K562 (cell line): ENCODE results near the gene WASF2. TPM values are rescaled to one million over a fixed set of nuclear protein-coding genes. Genes with fewer than 3 reads are reported as not detected.

Experiments used
- ATAC-seq: fragments of 200-7000 bp; cut with Tn5 transposase; 3 replicates; pipeline ENCODE4 v1.9.1; 2020; ENCODE audit warnings: moderate library complexity
- BruUV-seq: library from RNA; stranded (reverse); fragments of 400-500 nt; replicated peaks from 2 replicates; lab custom pipeline; 2021; lab: Mats Ljungman, UMichigan
- CTCF ChIA-PET: fragments of 300-600 bp; formaldehyde crosslinking; extraction: SDS; loops from one replicate; lab custom pipeline; 2021; ENCODE audit warnings: low intra/inter-chr PET ratio; lab: Yijun Ruan, JAX
- POLR2A ChIA-PET: fragments of 300-600, 350-650 bp; sonication (Branson Sonifier 250); formaldehyde crosslinking; extraction: SDS; loops from one replicate; lab custom pipeline; 2021; ENCODE audit warnings: antibody characterized with exemption, inconsistent platforms; lab: Yijun Ruan, JAX
- DNase-seq, 4 experiments: peaks; one replicate each; pipeline versions ENCODE4 v3.0.0 to v3.0.0-alpha.2; 2011 to 2018; ENCODE audit warnings: low spot score in 3 of 4, mixed read lengths in 3 of 4; ENCODE audit errors: extremely low read depth in 1 of 4
- FAIRE-seq: peaks from 2 replicates; lab custom pipeline; 2011; peaks lifted over from hg19 to GRCh38; lab: Jason Lieb, UNC
- H2AFZ ChIP-seq: 2 replicates; pipeline ENCODE4 v1.6.0; 2011; ENCODE audit warnings: low read depth, low read length, control low read depth, inconsistent platforms
- H3K27ac ChIP-seq: fragments of 200-600 bp; 3 replicates; pipeline ENCODE4 v1.8.0; 2011; ENCODE audit warnings: low read depth, mild to moderate bottlenecking, control low read depth, inconsistent platforms, low read length, moderate library complexity, mixed read lengths; ENCODE audit errors: extremely low read depth
- H3K27me3 ChIP-seq, 2 experiments: fragments of 300-600 bp in 1 of 2; 2 replicates in 1 of 2; 3 replicates in 1 of 2; pipeline versions ENCODE4 v1.6.0 to v1.8.0; 2011; ENCODE audit warnings: inconsistent platforms in 2 of 2, low read length in 2 of 2, mild to moderate bottlenecking in 1 of 2, mixed read lengths in 1 of 2, moderate library complexity in 1 of 2; ENCODE audit not compliant: control insufficient read depth in 2 of 2, insufficient read depth in 2 of 2
- H3K36me3 ChIP-seq: fragments of 300-600 bp; 3 replicates; pipeline ENCODE4 v1.8.0; 2011; ENCODE audit warnings: mild to moderate bottlenecking, low read length, inconsistent platforms; ENCODE audit not compliant: control insufficient read depth, insufficient read depth
- H3K4me1 ChIP-seq, 2 experiments: fragments of 200-600 bp in 1 of 2; replicated peaks in 1 of 2; 2 replicates in 1 of 2; 3 replicates in 1 of 2; pipeline versions ENCODE4 v1.5.1 to v1.8.0; 2011; ENCODE audit warnings: inconsistent platforms in 2 of 2, low read length in 2 of 2, mild to moderate bottlenecking in 1 of 2, mixed read lengths in 1 of 2, moderate library complexity in 1 of 2; ENCODE audit not compliant: control insufficient read depth in 2 of 2, insufficient read depth in 2 of 2
- H3K4me2 ChIP-seq: 2 replicates; pipeline ENCODE4 v1.6.1; 2011; ENCODE audit warnings: low read length, control low read depth, inconsistent platforms, mixed read lengths; ENCODE audit not compliant: insufficient read depth
- H3K4me3 ChIP-seq: fragments of 200-600 bp; sonication (generic), shearing (Covaris generic); 2 replicates; pipeline ENCODE4 v1.5.1; 2016; ENCODE audit warnings: control low read depth, inconsistent platforms
- H3K79me2 ChIP-seq: fragments of 200-600 bp; 3 replicates; pipeline ENCODE4 v1.8.0; 2011; ENCODE audit warnings: low read length, inconsistent platforms; ENCODE audit not compliant: control insufficient read depth, insufficient read depth
- H3K9ac ChIP-seq, 2 experiments: 2 replicates each; pipeline versions ENCODE4 v1.6.0 to v1.6.1; 2011; ENCODE audit warnings: low read depth in 2 of 2, low read length in 2 of 2, control low read depth in 1 of 2, inconsistent platforms in 1 of 2, mild to moderate bottlenecking in 1 of 2, mixed read lengths in 1 of 2; ENCODE audit not compliant: insufficient read depth in 1 of 2
- H3K9me1 ChIP-seq: one replicate; pipeline ENCODE4 v1.6.0; 2011; ENCODE audit warnings: inconsistent platforms, mild to moderate bottlenecking, low read length, moderate library complexity; ENCODE audit not compliant: control insufficient read depth, insufficient read depth
- H3K9me3 ChIP-seq: replicated peaks from 2 replicates; pipeline ENCODE4 v1.5.1; 2011; ENCODE audit warnings: low read depth, low read length, inconsistent platforms; ENCODE audit not compliant: control insufficient read depth, insufficient read depth
- H4K20me1 ChIP-seq: replicated peaks from 2 replicates; pipeline ENCODE4 v1.6.1; 2011; ENCODE audit warnings: low read length, inconsistent platforms, mixed read lengths; ENCODE audit not compliant: control insufficient read depth, insufficient read depth
- CHD4 ChIP-seq: fragments of 200-600 bp; sonication (generic); IDR thresholded peaks from 3 replicates; pipeline ENCODE4 v1.6.1; 2012; ENCODE audit warnings: low read depth, mild to moderate bottlenecking, mixed read lengths, low read length, inconsistent platforms; ENCODE audit not compliant: insufficient read depth, insufficient replicate concordance, poor library complexity, severe bottlenecking
- POLR3A ChIP-seq: IDR thresholded peaks from 2 replicates; pipeline ENCODE4 v1.6.1; 2011; ENCODE audit warnings: borderline replicate concordance, mild to moderate bottlenecking, moderate library complexity; ENCODE audit not compliant: insufficient read length, insufficient read depth; ENCODE audit errors: extremely low read depth
- SMARCC2 ChIP-seq: fragments of 450-650 bp; IDR thresholded peaks from 2 replicates; pipeline ENCODE4 v1.6.1; 2017; ENCODE audit warnings: antibody characterized with exemption, moderate library complexity, mild to moderate bottlenecking, low read depth
- THRB ChIP-seq: fragments of 450-650 bp; formaldehyde crosslinking; conservative IDR thresholded peaks from 2 replicates; pipeline ENCODE4 v1.4.0; 2022; ENCODE audit warnings: mild to moderate bottlenecking, missing genetic modification characterization
- ZKSCAN1 ChIP-seq: fragments of 150-350 bp; IDR thresholded peaks from 2 replicates; pipeline ENCODE4 v1.6.1; 2016; ENCODE audit warnings: low read depth, low read length
- ZNF175 ChIP-seq: fragments of 200-800 bp; sonication (Bioruptor generic); IDR thresholded peaks from 2 replicates; pipeline ENCODE4 v1.6.1; 2016; ENCODE audit warnings: low read depth, mild to moderate bottlenecking, missing genetic modification characterization, missing compliant biosample characterization
- WGBS: fragments of 100-300 bp; shearing (Covaris generic); methylation state at CpG from one replicate; pipeline ENCODE4 v1.1.6; 2016; ENCODE audit warnings: low coverage, mixed read lengths; ENCODE audit not compliant: insufficient coverage; ENCODE audit errors: missing lambda C conversion rate; 5-methylcytosine and 5-hydroxymethylcytosine counted together
- in situ Hi-C: fragments of 300-500 bp; cut with MboI; formaldehyde crosslinking; loops from 4 replicates; pipeline ENCODE4 v1.15.0; 2018; ENCODE audit warnings: inconsistent platforms, mixed read lengths
- intact Hi-C: fragments of 100-400 bp; cut with micrococcal nuclease; formaldehyde crosslinking; loops from 2 replicates; pipeline ENCODE4 v1.14.2; 2022
- polyA plus RNA-seq, 8 experiments: library from polyadenylated mRNA; depleted of rRNA in 4 of 8; stranded (reverse) in 5 of 8; unstranded in 3 of 8; fragments of >200 nt; fragmentation: Nextera tagmentation in 2 of 8; fragmentation: Illumina TruSeq in 1 of 8; extraction: Ambion mirVana in 2 of 8; extraction: Trizol in 1 of 8; gene quantifications; 2 replicates each; pipeline versions ENCODE4 v1.2.1 to v1.2.3, GENCODE V29; 2011 to 2014; ENCODE audit warnings: inconsistent platforms in 1 of 8, missing spikeins in 1 of 8
- total RNA-seq, 7 experiments: library from RNA; depleted of rRNA in 6 of 7; stranded (reverse); fragments of >200 nt in 6 of 7; fragmentation: Illumina TruSeq in 2 of 7; extraction: Trizol in 2 of 7; gene quantifications; 2 replicates each; pipeline versions ENCODE4 v1.2.1 to v1.2.3, GENCODE V29; 2011 to 2021; ENCODE audit warnings: low replicate concordance in 1 of 7
- TF ChIP-seq, protein P1 (sequence below): fragments of 250-450 bp; sonication (Bioruptor Pico); IDR thresholded peaks from 2 replicates; pipeline ENCODE4 v1.9.0; 2021; ENCODE audit warnings: mild to moderate bottlenecking
- TF ChIP-seq, protein P2 (sequence below): sonication (generic); formaldehyde crosslinking; IDR thresholded peaks from 2 replicates; pipeline ENCODE4 v1.8.0; 2022; ENCODE audit warnings: mild to moderate bottlenecking, missing genetic modification reagents
- TF ChIP-seq, protein P3 (sequence below): sonication (generic); formaldehyde crosslinking; IDR thresholded peaks from 2 replicates; pipeline ENCODE4 v1.8.0; 2022; ENCODE audit warnings: missing genetic modification reagents, mild to moderate bottlenecking, moderate library complexity, borderline replicate concordance

WASF2 gene
- total and polyA plus RNA-seq, 9 of the 15 experiments (the other 6 are each of a cell fraction or from before 2014, with no cell fraction given), result 8.2 to 163 (median 31.2) TPM

GRCh38 chr1:27518808-27519207 is 28.8 kb upstream of the WASF2 start (continued):
- TF ChIP-seq ZNF175 (CRISPR knock-in tag), result no peak

DNA sequence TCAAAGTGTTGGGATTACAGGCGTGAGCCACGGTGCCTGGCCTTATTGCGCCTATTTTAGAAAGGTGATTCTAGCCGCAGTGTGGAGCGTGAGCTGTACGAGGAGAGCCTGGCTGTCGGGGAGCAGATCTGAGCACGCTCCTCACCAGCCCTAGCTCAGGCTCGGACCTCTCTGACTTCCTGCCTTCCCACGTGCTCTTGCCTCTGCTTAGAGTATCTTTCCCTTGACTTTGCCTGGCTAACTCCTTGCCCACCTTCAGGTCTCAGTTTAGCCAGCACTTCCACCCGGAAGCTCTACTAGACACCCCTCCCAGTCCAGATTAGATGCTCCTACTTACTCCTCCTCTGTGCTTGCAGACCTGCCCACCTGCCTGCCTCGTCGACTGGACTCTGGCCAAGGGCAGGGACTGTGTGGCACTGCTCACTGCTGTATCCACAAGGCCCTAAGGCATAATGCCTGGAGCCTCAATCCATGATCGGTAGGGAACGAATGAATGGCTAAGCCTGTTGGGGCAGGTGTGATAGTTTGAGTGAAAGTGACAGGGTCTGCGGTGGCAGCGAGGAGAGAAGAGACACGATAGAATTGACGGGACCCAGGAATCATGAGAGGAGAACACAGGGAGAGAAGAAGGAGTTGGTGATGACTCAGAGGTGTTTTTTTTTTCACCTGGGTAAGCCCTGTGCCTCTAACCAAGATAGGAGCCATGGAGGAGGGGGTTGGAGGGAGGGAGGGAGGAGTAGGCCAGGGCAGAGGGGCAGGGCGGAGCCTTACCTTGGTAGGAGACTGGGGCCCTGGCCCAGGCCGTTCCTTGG is 28.1 kb upstream of the WASF2 start:
- peaks cover 39 to 58% of the 10 kb centered on the region in 2 experiments for H3K4me1 ChIP-seq
- BruUV-seq, result no TSS peak
- peak; percentile 54 for ATAC-seq
- no peak for TF ChIP-seq SMARCC2
- TF ChIP-seq ZKSCAN1, result no peak
- no peak for TF ChIP-seq THRB
- TF ChIP-seq, protein P1, sequence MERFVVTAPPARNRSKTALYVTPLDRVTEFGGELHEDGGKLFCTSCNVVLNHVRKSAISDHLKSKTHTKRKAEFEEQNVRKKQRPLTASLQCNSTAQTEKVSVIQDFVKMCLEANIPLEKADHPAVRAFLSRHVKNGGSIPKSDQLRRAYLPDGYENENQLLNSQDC (CRISPR knock-in tag), result no peak
- TF ChIP-seq, protein P2, sequence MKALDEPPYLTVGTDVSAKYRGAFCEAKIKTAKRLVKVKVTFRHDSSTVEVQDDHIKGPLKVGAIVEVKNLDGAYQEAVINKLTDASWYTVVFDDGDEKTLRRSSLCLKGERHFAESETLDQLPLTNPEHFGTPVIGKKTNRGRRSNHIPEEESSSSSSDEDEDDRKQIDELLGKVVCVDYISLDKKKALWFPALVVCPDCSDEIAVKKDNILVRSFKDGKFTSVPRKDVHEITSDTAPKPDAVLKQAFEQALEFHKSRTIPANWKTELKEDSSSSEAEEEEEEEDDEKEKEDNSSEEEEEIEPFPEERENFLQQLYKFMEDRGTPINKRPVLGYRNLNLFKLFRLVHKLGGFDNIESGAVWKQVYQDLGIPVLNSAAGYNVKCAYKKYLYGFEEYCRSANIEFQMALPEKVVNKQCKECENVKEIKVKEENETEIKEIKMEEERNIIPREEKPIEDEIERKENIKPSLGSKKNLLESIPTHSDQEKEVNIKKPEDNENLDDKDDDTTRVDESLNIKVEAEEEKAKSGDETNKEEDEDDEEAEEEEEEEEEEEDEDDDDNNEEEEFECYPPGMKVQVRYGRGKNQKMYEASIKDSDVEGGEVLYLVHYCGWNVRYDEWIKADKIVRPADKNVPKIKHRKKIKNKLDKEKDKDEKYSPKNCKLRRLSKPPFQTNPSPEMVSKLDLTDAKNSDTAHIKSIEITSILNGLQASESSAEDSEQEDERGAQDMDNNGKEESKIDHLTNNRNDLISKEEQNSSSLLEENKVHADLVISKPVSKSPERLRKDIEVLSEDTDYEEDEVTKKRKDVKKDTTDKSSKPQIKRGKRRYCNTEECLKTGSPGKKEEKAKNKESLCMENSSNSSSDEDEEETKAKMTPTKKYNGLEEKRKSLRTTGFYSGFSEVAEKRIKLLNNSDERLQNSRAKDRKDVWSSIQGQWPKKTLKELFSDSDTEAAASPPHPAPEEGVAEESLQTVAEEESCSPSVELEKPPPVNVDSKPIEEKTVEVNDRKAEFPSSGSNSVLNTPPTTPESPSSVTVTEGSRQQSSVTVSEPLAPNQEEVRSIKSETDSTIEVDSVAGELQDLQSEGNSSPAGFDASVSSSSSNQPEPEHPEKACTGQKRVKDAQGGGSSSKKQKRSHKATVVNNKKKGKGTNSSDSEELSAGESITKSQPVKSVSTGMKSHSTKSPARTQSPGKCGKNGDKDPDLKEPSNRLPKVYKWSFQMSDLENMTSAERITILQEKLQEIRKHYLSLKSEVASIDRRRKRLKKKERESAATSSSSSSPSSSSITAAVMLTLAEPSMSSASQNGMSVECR (CRISPR knock-in tag), result no peak
- TF ChIP-seq, protein P3, sequence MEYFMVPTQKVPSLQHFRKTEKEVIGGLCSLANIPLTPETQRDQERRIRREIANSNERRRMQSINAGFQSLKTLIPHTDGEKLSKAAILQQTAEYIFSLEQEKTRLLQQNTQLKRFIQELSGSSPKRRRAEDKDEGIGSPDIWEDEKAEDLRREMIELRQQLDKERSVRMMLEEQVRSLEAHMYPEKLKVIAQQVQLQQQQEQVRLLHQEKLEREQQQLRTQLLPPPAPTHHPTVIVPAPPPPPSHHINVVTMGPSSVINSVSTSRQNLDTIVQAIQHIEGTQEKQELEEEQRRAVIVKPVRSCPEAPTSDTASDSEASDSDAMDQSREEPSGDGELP (CRISPR knock-in tag), result peak; percentile 46; the same call in 1 of the 2 replicates
- TF ChIP-seq POLR3A, result no peak
- TF ChIP-seq CHD4, result no peak

More for the DNA sequence above, 28.1 kb upstream of the WASF2 start:
- ChIA-PET POLR2A (interaction anchor here (0.6 to 1.1 kb wide), 3 partner anchors 9 to 188 kb away, joined by 3 read pairs; no protein-coding TSS in a partner anchor), CTCF (no interaction called here)
- in situ Hi-C loops, result no loop called here
- intact Hi-C loops, result no loop called here
- Histone ChIP-seq H3K4me2 (peak overlapping the region; percentile 69), H4K20me1 (no peaks in the 10 kb centered on the region), H3K36me3 (no peaks in the 10 kb centered on the region), H3K27ac (peak overlapping the region; percentile 63), H3K9ac (peak overlapping the region; percentile 24 to 89), H2AFZ (peak overlapping the region; percentile 96), H3K79me2 (no peaks in the 10 kb centered on the region), H3K27me3 (no peaks in the 10 kb centered on the region), H3K9me1 (peaks cover 4% of the 10 kb centered on the region), H3K4me3 (no peak overlapping the region), H3K9me3 (no peaks in the 10 kb centered on the region)
- peak; percentile 67 to 78 (median 72) for DNase-seq
- WGBS, result 44% methylated on average over 20 of the region's 21 CpGs
- FAIRE-seq, result peak; percentile 74
